ENCODE results near the gene ZNF469.

- TF ChIP-seq CTCF (IDR thresholded peaks at IDR 0.05) (no peak), POLR2A (IDR thresholded peaks at IDR 0.05) (no peak)
Measured at GRCh38 chr16:88348377-88349152, 34.2 kb upstream of the ZNF469 start.

Measured in Peyer's patch (tissue), 4 donors.